GM12878 (cell line): Measurements from ENCODE around the gene PABPC1L. TPM values are rescaled to one million over a fixed set of nuclear protein-coding genes. Genes with fewer than 3 reads are reported as not detected.

Experiments
- BACH1 ChIP-seq: fragments of 450-650 bp; IDR thresholded peaks from 2 replicates; pipeline ENCODE4 v1.6.1; 2017; ENCODE audit warnings: mild to moderate bottlenecking, borderline replicate concordance
- BRCA1 ChIP-seq: IDR thresholded peaks from 2 replicates; pipeline ENCODE4 v1.6.1; 2011; ENCODE audit warnings: low read depth, low read length, improper control_type of control experiment
- CBFB ChIP-seq: IDR thresholded peaks from 2 replicates; pipeline ENCODE4 v1.6.1; 2016; ENCODE audit warnings: antibody characterized with exemption, low read depth
- CREM ChIP-seq: IDR thresholded peaks from 2 replicates; pipeline ENCODE4 v1.6.1; 2014; ENCODE audit warnings: antibody characterized with exemption, low read depth
- EGR1 ChIP-seq, 2 experiments: IDR thresholded peaks; 1 replicate in 1 of 2; 2 replicates in 1 of 2; pipeline ENCODE4 v1.6.1; 2011 to 2012; ENCODE audit warnings: low read depth in 2 of 2, low read length in 2 of 2, borderline replicate concordance in 1 of 2, mild to moderate bottlenecking in 1 of 2, moderate library complexity in 1 of 2
- FOXK2 ChIP-seq: fragments of 450-650 bp; IDR thresholded peaks from 2 replicates; pipeline ENCODE4 v1.6.1; 2017; ENCODE audit warnings: mild to moderate bottlenecking, moderate library complexity
- IKZF2 ChIP-seq, 2 experiments: fragments of 450-650 bp; IDR thresholded peaks; 2 replicates each; pipeline ENCODE4 v1.6.1; 2017; ENCODE audit warnings: mild to moderate bottlenecking in 2 of 2, moderate library complexity in 2 of 2
- MYC ChIP-seq: IDR thresholded peaks from 2 replicates; pipeline ENCODE4 v1.6.1; 2011; ENCODE audit warnings: mild to moderate bottlenecking, low read length, moderate library complexity, inconsistent platforms; ENCODE audit not compliant: insufficient read depth, insufficient replicate concordance, insufficient read length, severe bottlenecking
- POLR2A ChIP-seq: IDR thresholded peaks from 2 replicates; pipeline ENCODE4 v1.6.1; 2011; ENCODE audit warnings: low read depth, mild to moderate bottlenecking, low read length
- POLR2AphosphoS5 ChIP-seq: IDR thresholded peaks from 2 replicates; pipeline ENCODE4 v1.6.1; 2011; ENCODE audit warnings: mild to moderate bottlenecking, low read length, inconsistent platforms
- RELA ChIP-seq: fragments of 450-650 bp; IDR thresholded peaks from 2 replicates; pipeline ENCODE4 v1.8.0; 2014; ENCODE audit warnings: borderline replicate concordance; ENCODE audit not compliant: partially characterized antibody
- SIX5 ChIP-seq: IDR thresholded peaks from 2 replicates; pipeline ENCODE4 v1.6.1; 2011; ENCODE audit warnings: mild to moderate bottlenecking, low read depth, low read length, moderate library complexity; ENCODE audit not compliant: severe bottlenecking
- SMAD1 ChIP-seq: fragments of 450-650 bp; IDR thresholded peaks from 2 replicates; pipeline ENCODE4 v1.6.1; 2018; ENCODE audit warnings: mild to moderate bottlenecking, low read depth; ENCODE audit not compliant: partially characterized antibody
- SUPT20H ChIP-seq: IDR thresholded peaks from 2 replicates; pipeline ENCODE4 v1.6.1; 2011; ENCODE audit warnings: low read depth, mild to moderate bottlenecking, low read length, moderate library complexity, borderline replicate concordance; ENCODE audit not compliant: control insufficient read depth
- SUZ12 ChIP-seq: fragments of 200-600 bp; sonication (generic); IDR thresholded peaks from one replicate; pipeline ENCODE4 v1.6.1; 2018; ENCODE audit warnings: antibody characterized with exemption, mild to moderate bottlenecking; ENCODE audit not compliant: unreplicated experiment
- YY1 ChIP-seq: IDR thresholded peaks from 2 replicates; pipeline ENCODE4 v1.6.1; 2011; ENCODE audit warnings: low read depth, mild to moderate bottlenecking, low read length
- ZNF24 ChIP-seq: fragments of 450-650 bp; IDR thresholded peaks from 2 replicates; pipeline ENCODE4 v1.6.1; 2017; ENCODE audit warnings: antibody characterized with exemption, mild to moderate bottlenecking
- polyA plus RNA-seq, 11 experiments: library from polyadenylated mRNA; depleted of rRNA in 4 of 11; unstranded in 6 of 11; stranded (reverse) in 5 of 11; fragments of >200 nt; fragmentation: Nextera tagmentation in 4 of 11; fragmentation: Illumina TruSeq in 1 of 11; extraction: Ambion mirVana in 4 of 11; extraction: Trizol in 1 of 11; gene quantifications; 1 replicate in 1 of 11; 2 replicates in 10 of 11; pipeline versions ENCODE4 v1.2.1 to v1.2.3, GENCODE V29; 2011 to 2016; ENCODE audit warnings: inconsistent platforms in 2 of 11, missing spikeins in 2 of 11, low read depth in 1 of 11
- total RNA-seq, 4 experiments: library from RNA; depleted of rRNA in 3 of 4; stranded (reverse); fragments of >200 nt in 3 of 4; fragmentation: Illumina TruSeq in 1 of 4; extraction: Trizol in 1 of 4; gene quantifications; 2 replicates each; pipeline versions ENCODE4 v1.2.1 to v1.2.3, GENCODE V29; 2013 to 2021
- TF ChIP-seq, protein P1 (sequence below): fragments of 450-650 bp; IDR thresholded peaks from 2 replicates; pipeline ENCODE4 v1.6.1; 2017; ENCODE audit warnings: borderline replicate concordance
- TF ChIP-seq, protein P2 (sequence below): IDR thresholded peaks from 2 replicates; pipeline ENCODE4 v1.6.1; 2011; ENCODE audit warnings: low read depth, mild to moderate bottlenecking, low read length, moderate library complexity, borderline replicate concordance; ENCODE audit errors: extremely low read depth
- TF ChIP-seq, protein P3 (sequence below): fragments of 450-650 bp; IDR thresholded peaks from 2 replicates; pipeline ENCODE4 v1.6.1; 2017; ENCODE audit warnings: low read depth, mild to moderate bottlenecking, moderate library complexity
- TF ChIP-seq, protein P4 (sequence below): fragments of 450-650 bp; IDR thresholded peaks from 2 replicates; pipeline ENCODE4 v1.6.1; 2014; ENCODE audit warnings: mild to moderate bottlenecking
- TF ChIP-seq, protein P5 (sequence below): IDR thresholded peaks from 2 replicates; pipeline ENCODE4 v1.6.1; 2011; ENCODE audit warnings: mild to moderate bottlenecking, low read depth, low read length, moderate library complexity; ENCODE audit not compliant: insufficient replicate concordance

The PABPC1L gene
- total and polyA plus RNA-seq, 10 of the 15 experiments (the other 5 are each of a cell fraction or from before 2014, with no cell fraction given): 6.1 to 66.8 (median 11.9) TPM

DNA sequence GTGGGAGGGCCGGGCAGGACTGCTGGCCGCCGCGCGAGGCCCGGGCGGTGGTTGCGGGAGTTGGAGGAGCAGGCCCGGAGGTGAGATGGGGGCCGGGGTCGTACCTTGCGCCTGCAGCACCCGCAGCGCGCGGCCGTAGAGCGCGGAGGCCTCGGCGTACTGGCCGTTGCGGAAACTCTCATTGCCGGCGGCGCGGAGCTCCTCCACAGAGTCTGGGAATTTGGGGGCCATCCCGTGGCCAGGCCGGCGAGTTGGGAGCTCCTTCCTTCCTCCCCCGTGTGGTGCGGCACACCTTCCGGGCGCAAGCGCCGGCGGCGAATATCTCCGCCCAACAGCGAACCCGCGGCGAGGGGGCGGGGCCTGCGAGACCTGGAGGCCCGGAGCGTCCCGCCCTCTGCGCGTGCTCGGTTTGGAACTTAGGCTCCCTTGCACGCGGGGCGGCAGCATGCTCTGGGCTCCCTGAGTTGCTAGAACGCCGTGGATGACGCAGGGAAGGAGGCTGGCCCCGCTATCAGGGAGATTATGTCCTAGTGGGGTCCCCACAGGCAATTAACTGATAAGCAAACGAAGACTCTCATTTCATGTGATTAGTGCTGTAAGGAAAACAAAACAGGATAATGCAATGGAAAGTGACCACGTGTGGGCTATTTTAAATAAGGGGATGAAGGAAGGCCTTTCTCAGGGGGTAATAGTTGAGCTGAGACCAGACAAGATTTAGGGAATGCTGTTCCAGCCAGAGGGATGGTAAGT lies 50.4 kb downstream of the PABPC1L start, which contains the start of gene TOMM34 (continued):
- TF ChIP-seq, protein P1, sequence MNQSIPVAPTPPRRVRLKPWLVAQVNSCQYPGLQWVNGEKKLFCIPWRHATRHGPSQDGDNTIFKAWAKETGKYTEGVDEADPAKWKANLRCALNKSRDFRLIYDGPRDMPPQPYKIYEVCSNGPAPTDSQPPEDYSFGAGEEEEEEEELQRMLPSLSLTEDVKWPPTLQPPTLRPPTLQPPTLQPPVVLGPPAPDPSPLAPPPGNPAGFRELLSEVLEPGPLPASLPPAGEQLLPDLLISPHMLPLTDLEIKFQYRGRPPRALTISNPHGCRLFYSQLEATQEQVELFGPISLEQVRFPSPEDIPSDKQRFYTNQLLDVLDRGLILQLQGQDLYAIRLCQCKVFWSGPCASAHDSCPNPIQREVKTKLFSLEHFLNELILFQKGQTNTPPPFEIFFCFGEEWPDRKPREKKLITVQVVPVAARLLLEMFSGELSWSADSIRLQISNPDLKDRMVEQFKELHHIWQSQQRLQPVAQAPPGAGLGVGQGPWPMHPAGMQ: no peak
- no peak for TF ChIP-seq MYC
- peak in 1 of 2 experiments; percentile 73; a peak in 2 of 3 replicates for TF ChIP-seq EGR1 (IDR thresholded peaks at IDR 0.05; ENCODE audit: borderline replicate concordance in 1 of 2, low read depth in 2 of 2, low read length in 2 of 2)
- TF ChIP-seq IKZF2 (IDR thresholded peaks at IDR 0.05): peak; percentile 28 to 37; a peak in 1 of 4 replicates
- peak; percentile 62 for TF ChIP-seq RELA
- no peak for TF ChIP-seq SUPT20H
- TF ChIP-seq, protein P2, sequence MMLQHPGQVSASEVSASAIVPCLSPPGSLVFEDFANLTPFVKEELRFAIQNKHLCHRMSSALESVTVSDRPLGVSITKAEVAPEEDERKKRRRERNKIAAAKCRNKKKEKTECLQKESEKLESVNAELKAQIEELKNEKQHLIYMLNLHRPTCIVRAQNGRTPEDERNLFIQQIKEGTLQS: no peak
- no peak for TF ChIP-seq SUZ12
- no peak for TF ChIP-seq SIX5
- no peak for TF ChIP-seq CBFB
- TF ChIP-seq SMAD1: no peak
- no peak for TF ChIP-seq ZNF24
- no peak for TF ChIP-seq FOXK2
- TF ChIP-seq BACH1: peak; percentile 65; the same call in 1 of the 2 replicates
- TF ChIP-seq, protein P3, sequence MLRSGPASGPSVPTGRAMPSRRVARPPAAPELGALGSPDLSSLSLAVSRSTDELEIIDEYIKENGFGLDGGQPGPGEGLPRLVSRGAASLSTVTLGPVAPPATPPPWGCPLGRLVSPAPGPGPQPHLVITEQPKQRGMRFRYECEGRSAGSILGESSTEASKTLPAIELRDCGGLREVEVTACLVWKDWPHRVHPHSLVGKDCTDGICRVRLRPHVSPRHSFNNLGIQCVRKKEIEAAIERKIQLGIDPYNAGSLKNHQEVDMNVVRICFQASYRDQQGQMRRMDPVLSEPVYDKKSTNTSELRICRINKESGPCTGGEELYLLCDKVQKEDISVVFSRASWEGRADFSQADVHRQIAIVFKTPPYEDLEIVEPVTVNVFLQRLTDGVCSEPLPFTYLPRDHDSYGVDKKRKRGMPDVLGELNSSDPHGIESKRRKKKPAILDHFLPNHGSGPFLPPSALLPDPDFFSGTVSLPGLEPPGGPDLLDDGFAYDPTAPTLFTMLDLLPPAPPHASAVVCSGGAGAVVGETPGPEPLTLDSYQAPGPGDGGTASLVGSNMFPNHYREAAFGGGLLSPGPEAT: no peak
- peak; percentile 89 for TF ChIP-seq POLR2A
- peak; percentile 47; the same call in 1 of the 2 replicates for TF ChIP-seq CREM
- TF ChIP-seq, protein P4, sequence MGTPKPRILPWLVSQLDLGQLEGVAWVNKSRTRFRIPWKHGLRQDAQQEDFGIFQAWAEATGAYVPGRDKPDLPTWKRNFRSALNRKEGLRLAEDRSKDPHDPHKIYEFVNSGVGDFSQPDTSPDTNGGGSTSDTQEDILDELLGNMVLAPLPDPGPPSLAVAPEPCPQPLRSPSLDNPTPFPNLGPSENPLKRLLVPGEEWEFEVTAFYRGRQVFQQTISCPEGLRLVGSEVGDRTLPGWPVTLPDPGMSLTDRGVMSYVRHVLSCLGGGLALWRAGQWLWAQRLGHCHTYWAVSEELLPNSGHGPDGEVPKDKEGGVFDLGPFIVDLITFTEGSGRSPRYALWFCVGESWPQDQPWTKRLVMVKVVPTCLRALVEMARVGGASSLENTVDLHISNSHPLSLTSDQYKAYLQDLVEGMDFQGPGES: no peak
- TF ChIP-seq POLR2AphosphoS5: peak; percentile 83
- no peak for TF ChIP-seq BRCA1
- TF ChIP-seq YY1: 0 out of 2 replicates have a peak, but pooled peaks have one; percentile 12
- TF ChIP-seq, protein P5, sequence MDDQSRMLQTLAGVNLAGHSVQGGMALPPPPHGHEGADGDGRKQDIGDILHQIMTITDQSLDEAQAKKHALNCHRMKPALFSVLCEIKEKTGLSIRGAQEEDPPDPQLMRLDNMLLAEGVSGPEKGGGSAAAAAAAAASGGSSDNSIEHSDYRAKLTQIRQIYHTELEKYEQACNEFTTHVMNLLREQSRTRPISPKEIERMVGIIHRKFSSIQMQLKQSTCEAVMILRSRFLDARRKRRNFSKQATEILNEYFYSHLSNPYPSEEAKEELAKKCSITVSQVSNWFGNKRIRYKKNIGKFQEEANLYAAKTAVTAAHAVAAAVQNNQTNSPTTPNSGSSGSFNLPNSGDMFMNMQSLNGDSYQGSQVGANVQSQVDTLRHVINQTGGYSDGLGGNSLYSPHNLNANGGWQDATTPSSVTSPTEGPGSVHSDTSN: no peak
